ENCODE results near the gene NRG3.

NRG3 gene

DNA sequence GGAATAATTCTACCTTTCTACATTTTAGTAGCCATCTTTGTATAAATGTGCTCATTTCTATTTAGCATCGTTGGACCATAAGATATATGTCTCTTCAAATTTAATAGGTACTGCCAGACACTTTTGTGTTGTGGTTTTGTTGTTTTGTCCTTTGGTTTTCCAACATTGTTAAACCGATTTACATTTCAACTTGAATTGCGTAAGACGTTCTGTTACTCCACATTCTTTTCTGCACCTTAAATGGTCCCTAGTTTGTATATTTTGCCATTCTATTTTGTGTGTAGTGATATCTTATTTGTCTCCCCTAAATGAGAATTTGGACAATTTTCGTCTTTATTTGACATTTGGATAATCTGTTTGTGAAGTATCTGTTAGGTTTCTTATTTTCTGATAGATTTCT lies 1015.6 kb downstream of the NRG3 start:
- H3K27me3 ChIP-seq (ENCODE audit: control insufficient read depth, insufficient read depth, low read length), result no peaks in the 10 kb centered on the region
- H3K4me1 ChIP-seq (ENCODE audit: control insufficient read depth, low read depth, low read length), result peaks cover 3% of the 10 kb centered on the region
- no peak overlapping the region for H3K27ac ChIP-seq (ENCODE audit: low read length)
- H3K36me3 ChIP-seq (ENCODE audit: control insufficient read depth, low read depth, low read length), result no peaks in the 10 kb centered on the region
- no peak overlapping the region for H3K9ac ChIP-seq (ENCODE audit: low read length)
- H3K9me3 ChIP-seq (ENCODE audit: control insufficient read depth, low read depth, low read length), result no peaks in the 10 kb centered on the region
- no peak overlapping the region for H3K4me3 ChIP-seq (ENCODE audit: low read length)

DNA sequence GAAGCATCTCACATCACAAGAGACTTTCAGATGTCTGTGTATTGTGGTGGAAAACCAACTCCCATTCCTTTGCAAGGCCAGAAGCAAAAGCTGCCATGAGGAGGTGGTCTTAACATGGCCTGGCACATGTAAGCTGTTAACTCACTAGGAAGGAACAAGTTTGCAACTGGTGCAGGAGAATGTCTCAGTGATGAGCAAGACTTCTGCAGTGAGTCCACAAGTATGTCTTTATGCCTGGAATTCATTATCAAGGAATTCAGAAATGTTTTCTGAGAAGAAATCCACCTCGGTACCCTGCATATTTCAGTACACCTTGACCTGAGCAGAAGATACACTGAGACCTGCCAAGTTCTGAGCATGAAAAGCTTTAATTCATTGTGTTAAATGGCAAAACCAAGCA lies 1033.1 kb downstream of the NRG3 start:
- no peak overlapping the region for H3K27ac ChIP-seq (ENCODE audit: low read length)
- H3K36me3 ChIP-seq (ENCODE audit: control insufficient read depth, low read depth, low read length), result no peaks in the 10 kb centered on the region
- H3K4me3 ChIP-seq (ENCODE audit: low read length), result no peak overlapping the region
- H3K9ac ChIP-seq (ENCODE audit: low read length), result no peak overlapping the region
- no peaks in the 10 kb centered on the region for H3K9me3 ChIP-seq (ENCODE audit: control insufficient read depth, low read depth, low read length)
- no peaks in the 10 kb centered on the region for H3K4me1 ChIP-seq (ENCODE audit: control insufficient read depth, low read depth, low read length)
- H3K27me3 ChIP-seq (ENCODE audit: control insufficient read depth, insufficient read depth, low read length), result no peaks in the 10 kb centered on the region

DNA sequence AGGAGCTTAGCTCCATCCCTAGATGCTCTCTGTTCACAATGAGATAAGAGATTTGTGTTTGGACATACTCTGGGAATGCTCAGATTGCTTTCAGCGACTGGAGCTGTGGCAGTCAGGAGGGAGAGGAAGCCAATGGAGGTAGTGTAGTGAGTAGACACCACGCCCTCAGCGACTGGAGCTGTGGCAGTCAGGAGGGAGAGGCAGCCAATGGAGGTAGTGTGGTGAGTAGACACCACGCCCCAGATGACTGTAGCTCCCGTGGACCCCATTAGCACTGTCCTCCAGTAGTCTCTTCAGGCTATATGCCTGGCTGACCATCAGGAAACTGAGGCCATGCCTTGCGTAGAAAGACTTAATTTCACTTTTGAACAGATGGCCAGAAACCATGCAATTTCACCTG lies 1033.8 kb downstream of the NRG3 start:
- Histone ChIP-seq H3K4me1 (ENCODE audit: control insufficient read depth, low read depth, low read length) (no peaks in the 10 kb centered on the region), H3K27me3 (ENCODE audit: control insufficient read depth, insufficient read depth, low read length) (no peaks in the 10 kb centered on the region), H3K36me3 (ENCODE audit: control insufficient read depth, low read depth, low read length) (no peaks in the 10 kb centered on the region), H3K4me3 (ENCODE audit: low read length) (no peak overlapping the region), H3K9me3 (ENCODE audit: control insufficient read depth, low read depth, low read length) (no peaks in the 10 kb centered on the region), H3K9ac (ENCODE audit: low read length) (no peak overlapping the region), H3K27ac (ENCODE audit: low read length) (no peak overlapping the region)

DNA sequence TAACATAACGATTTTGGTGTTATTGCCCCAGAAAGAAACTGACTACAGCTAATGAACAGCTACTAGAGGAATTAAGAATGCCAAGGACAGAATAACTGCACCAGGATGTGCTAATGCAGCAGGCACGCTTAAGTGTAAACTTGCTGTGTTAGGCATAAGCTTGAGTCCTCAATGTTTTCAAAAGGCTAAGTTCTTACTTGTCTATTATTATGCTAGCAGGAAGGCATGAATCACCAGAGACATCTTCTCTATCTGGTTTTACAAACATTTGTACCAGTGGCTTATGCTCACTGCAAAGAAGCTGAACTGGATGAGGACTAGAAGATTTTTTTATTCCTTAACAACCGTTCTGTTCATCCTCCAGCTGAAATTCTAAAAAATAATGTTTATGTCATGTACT lies 1035.3 kb downstream of the NRG3 start:
- Histone ChIP-seq H3K27ac (ENCODE audit: low read length) (no peak overlapping the region), H3K9me3 (ENCODE audit: control insufficient read depth, low read depth, low read length) (no peaks in the 10 kb centered on the region), H3K36me3 (ENCODE audit: control insufficient read depth, low read depth, low read length) (no peaks in the 10 kb centered on the region), H3K4me1 (ENCODE audit: control insufficient read depth, low read depth, low read length) (no peaks in the 10 kb centered on the region), H3K9ac (ENCODE audit: low read length) (no peak overlapping the region), H3K4me3 (ENCODE audit: low read length) (no peak overlapping the region), H3K27me3 (ENCODE audit: control insufficient read depth, insufficient read depth, low read length) (no peaks in the 10 kb centered on the region)

DNA sequence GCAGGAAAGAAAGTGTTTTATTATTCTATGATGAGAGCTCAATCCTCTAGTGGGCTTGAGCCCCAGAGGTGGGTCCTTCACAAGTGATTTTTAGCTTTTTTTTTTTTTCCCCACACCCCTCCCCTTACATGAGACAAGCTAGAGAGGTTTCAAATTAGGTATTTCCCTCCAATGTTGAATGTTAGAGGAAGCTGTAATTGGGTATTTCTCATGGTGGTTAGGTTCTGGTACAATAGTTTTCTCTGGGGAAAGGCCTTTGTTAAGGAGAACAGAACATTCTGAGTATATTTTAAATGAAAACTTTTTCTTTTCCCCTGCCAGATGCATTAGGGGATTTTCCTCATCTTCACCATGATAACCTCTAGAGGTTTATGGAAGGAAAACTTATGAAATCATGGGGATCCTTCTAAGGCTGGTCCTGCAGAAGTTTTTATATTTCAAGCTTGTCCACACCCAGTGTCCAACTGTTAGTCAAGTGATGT lies 1039.7 kb downstream of the NRG3 start:
- Histone ChIP-seq H3K27me3 (ENCODE audit: control insufficient read depth, insufficient read depth, low read length) (no peaks in the 10 kb centered on the region), H3K9ac (ENCODE audit: low read length) (no peak overlapping the region), H3K4me3 (ENCODE audit: low read length) (no peak overlapping the region), H3K36me3 (ENCODE audit: control insufficient read depth, low read depth, low read length) (no peaks in the 10 kb centered on the region), H3K4me1 (ENCODE audit: control insufficient read depth, low read depth, low read length) (no peaks in the 10 kb centered on the region), H3K27ac (ENCODE audit: low read length) (no peak overlapping the region), H3K9me3 (ENCODE audit: control insufficient read depth, low read depth, low read length) (no peaks in the 10 kb centered on the region)

DNA sequence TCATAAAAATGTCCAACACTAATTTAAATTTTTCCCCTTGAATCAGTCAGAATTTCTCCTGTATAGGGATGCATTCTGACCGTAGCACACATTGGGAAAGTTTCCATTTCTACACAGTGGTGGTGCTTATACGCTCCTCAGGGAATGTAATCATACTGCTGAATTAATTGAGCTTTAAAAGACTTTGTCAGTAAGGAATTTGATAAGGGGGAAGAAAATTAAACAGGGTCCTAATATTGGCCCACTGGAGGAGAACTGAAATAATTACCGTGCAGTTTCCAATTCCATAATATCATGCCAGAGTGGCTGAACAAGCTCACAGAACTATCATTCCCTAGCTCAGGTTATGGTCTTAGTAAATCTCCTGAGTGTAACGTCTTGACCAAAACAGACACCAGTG lies 1041.9 kb downstream of the NRG3 start:
- Histone ChIP-seq H3K27ac (ENCODE audit: low read length) (no peak overlapping the region), H3K4me3 (ENCODE audit: low read length) (no peak overlapping the region), H3K27me3 (ENCODE audit: control insufficient read depth, insufficient read depth, low read length) (no peaks in the 10 kb centered on the region), H3K9ac (ENCODE audit: low read length) (no peak overlapping the region), H3K36me3 (ENCODE audit: control insufficient read depth, low read depth, low read length) (no peaks in the 10 kb centered on the region), H3K4me1 (ENCODE audit: control insufficient read depth, low read depth, low read length) (no peaks in the 10 kb centered on the region), H3K9me3 (ENCODE audit: control insufficient read depth, low read depth, low read length) (peaks cover 6% of the 10 kb centered on the region)

DNA sequence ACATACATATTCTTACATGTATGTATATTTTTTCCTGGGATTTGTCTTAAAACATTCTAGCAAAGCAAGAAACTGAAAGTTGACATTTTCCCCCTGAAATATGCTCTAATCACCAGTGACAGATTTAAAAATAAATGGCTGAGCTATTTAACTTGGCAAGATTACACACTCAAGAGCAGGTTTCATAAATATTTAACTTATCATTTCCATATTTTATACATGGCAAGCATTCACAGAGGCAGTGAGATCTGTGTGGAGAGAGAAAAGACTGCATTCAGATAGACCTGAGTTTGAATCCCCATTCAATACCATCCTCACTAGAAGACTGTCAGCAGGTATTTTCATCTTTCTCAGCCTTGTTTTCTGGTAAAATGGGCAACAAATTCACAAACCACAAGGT lies 1043.0 kb downstream of the NRG3 start:
- H3K27me3 ChIP-seq (ENCODE audit: control insufficient read depth, insufficient read depth, low read length), result no peaks in the 10 kb centered on the region
- H3K9ac ChIP-seq (ENCODE audit: low read length), result no peak overlapping the region
- H3K9me3 ChIP-seq (ENCODE audit: control insufficient read depth, low read depth, low read length), result peaks cover 6% of the 10 kb centered on the region
- H3K27ac ChIP-seq (ENCODE audit: low read length), result no peak overlapping the region
- no peak overlapping the region for H3K4me3 ChIP-seq (ENCODE audit: low read length)
- no peaks in the 10 kb centered on the region for H3K36me3 ChIP-seq (ENCODE audit: control insufficient read depth, low read depth, low read length)
- no peaks in the 10 kb centered on the region for H3K4me1 ChIP-seq (ENCODE audit: control insufficient read depth, low read depth, low read length)

DNA sequence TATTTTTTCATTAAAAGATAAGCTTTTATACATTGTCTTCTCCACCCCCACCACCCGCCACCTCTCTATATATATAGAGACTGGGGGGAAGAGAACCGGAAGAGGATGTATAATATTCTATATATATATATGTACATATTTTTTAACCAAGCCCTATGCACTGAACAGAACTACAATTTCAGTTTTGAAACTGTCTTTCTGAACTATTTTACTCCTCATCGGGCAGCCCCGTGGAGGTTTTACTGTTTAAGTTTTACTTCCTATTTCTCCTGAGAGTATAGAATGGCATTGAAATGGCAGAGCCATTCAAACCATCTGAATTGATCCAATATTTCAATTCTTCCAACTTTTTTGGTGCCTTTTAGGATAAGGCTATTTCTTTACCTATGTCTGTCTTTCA lies 1047.1 kb downstream of the NRG3 start:
- no peaks in the 10 kb centered on the region for H3K36me3 ChIP-seq (ENCODE audit: control insufficient read depth, low read depth, low read length)
- H3K27ac ChIP-seq (ENCODE audit: low read length), result no peak overlapping the region
- peaks cover 6% of the 10 kb centered on the region for H3K9me3 ChIP-seq (ENCODE audit: control insufficient read depth, low read depth, low read length)
- no peak overlapping the region for H3K4me3 ChIP-seq (ENCODE audit: low read length)
- no peaks in the 10 kb centered on the region for H3K4me1 ChIP-seq (ENCODE audit: control insufficient read depth, low read depth, low read length)
- no peaks in the 10 kb centered on the region for H3K27me3 ChIP-seq (ENCODE audit: control insufficient read depth, insufficient read depth, low read length)
- H3K9ac ChIP-seq (ENCODE audit: low read length), result no peak overlapping the region

DNA sequence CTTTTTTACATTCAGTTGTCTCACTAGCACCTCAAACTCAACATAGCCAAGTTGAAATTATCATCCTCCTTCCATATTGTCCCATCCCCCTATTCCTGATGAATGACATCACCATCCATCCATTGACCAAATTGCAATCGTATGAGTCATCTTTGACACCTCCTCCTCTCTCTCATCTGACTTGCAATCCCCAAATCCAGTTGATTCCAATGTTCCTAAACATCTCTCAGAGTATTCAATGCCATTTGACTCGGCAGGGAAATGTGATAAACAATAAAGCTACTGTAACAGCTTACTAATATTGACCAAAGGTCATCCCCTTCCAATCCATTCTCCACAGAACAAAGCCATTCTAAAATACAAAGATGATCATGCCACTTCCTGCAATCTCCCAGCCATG lies 1047.8 kb downstream of the NRG3 start:
- no peak overlapping the region for H3K27ac ChIP-seq (ENCODE audit: low read length)
- no peaks in the 10 kb centered on the region for H3K4me1 ChIP-seq (ENCODE audit: control insufficient read depth, low read depth, low read length)
- no peaks in the 10 kb centered on the region for H3K36me3 ChIP-seq (ENCODE audit: control insufficient read depth, low read depth, low read length)
- H3K9me3 ChIP-seq (ENCODE audit: control insufficient read depth, low read depth, low read length), result peaks cover 6% of the 10 kb centered on the region
- no peak overlapping the region for H3K9ac ChIP-seq (ENCODE audit: low read length)
- no peaks in the 10 kb centered on the region for H3K27me3 ChIP-seq (ENCODE audit: control insufficient read depth, insufficient read depth, low read length)
- no peak overlapping the region for H3K4me3 ChIP-seq (ENCODE audit: low read length)

DNA sequence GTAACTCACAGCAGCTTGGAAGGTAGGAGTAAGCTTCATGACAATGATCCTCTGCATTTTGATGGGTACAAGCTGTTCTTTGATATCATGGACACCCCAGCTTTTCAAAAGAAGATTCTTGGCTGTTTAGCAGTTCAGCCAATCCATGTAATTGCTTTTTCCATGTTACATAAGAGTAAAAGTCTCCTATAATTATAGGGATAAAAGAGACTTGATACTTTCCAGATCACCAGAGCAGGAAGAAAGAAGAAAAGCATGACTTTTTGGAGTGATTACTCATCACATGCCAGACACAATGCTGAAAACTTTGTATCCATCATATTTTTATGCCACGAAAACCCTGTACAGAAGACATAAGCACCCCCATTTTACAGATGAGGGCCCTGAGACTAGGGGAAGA lies 1049.7 kb downstream of the NRG3 start:
- H3K9ac ChIP-seq (ENCODE audit: low read length), result no peak overlapping the region
- H3K36me3 ChIP-seq (ENCODE audit: control insufficient read depth, low read depth, low read length), result no peaks in the 10 kb centered on the region
- H3K27ac ChIP-seq (ENCODE audit: low read length), result no peak overlapping the region
- no peaks in the 10 kb centered on the region for H3K27me3 ChIP-seq (ENCODE audit: control insufficient read depth, insufficient read depth, low read length)
- no peaks in the 10 kb centered on the region for H3K4me1 ChIP-seq (ENCODE audit: control insufficient read depth, low read depth, low read length)
- H3K4me3 ChIP-seq (ENCODE audit: low read length), result no peak overlapping the region
- peaks cover 6% of the 10 kb centered on the region for H3K9me3 ChIP-seq (ENCODE audit: control insufficient read depth, low read depth, low read length)

DNA sequence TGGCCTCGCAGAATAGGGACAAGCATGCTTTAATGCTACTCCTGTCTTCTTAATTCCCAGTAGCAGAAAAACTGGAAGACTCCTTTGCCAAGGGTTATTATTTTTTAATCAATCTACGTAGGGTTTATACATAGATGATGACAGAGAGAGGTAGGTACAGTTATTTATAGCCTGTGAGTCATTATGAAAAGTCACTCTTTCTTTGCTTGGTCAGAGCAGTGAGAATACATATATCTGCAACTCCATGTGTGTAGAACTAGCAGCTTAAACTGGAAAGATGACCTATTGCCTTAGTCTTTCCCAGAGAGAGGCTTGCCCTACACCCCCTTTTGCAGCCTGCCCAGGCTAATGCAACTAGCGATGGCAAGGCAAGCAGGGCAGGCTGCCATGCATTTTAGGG lies 1050.6 kb downstream of the NRG3 start:
- H3K9me3 ChIP-seq (ENCODE audit: control insufficient read depth, low read depth, low read length), result peaks cover 5% of the 10 kb centered on the region
- H3K27ac ChIP-seq (ENCODE audit: low read length), result no peak overlapping the region
- H3K4me1 ChIP-seq (ENCODE audit: control insufficient read depth, low read depth, low read length), result no peaks in the 10 kb centered on the region
- H3K36me3 ChIP-seq (ENCODE audit: control insufficient read depth, low read depth, low read length), result no peaks in the 10 kb centered on the region
- no peak overlapping the region for H3K9ac ChIP-seq (ENCODE audit: low read length)
- no peaks in the 10 kb centered on the region for H3K27me3 ChIP-seq (ENCODE audit: control insufficient read depth, insufficient read depth, low read length)
- H3K4me3 ChIP-seq (ENCODE audit: low read length), result no peak overlapping the region

DNA sequence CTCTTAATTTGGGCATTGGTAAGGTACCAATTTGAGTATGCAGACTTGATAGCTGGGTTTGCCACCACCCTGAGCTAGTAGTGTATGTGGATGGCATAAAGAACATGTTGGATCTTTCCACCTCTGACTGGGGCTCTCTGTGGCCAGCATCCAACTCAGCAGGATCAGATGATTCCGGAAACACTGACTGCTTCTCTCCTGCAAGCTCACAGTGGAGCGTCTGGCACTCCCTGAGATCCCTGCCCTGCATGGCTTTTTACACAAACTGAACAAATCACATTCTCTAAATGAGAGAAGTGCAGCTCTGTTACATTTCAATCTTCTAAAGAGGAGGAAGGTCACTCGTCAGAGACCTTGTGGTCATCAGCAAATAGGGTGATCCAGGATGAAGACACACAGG lies 1057.5 kb downstream of the NRG3 start:
- Histone ChIP-seq H3K27ac (ENCODE audit: low read length) (no peak overlapping the region), H3K9ac (ENCODE audit: low read length) (no peak overlapping the region), H3K9me3 (ENCODE audit: control insufficient read depth, low read depth, low read length) (no peaks in the 10 kb centered on the region), H3K36me3 (ENCODE audit: control insufficient read depth, low read depth, low read length) (no peaks in the 10 kb centered on the region), H3K4me3 (ENCODE audit: low read length) (no peak overlapping the region), H3K4me1 (ENCODE audit: control insufficient read depth, low read depth, low read length) (no peaks in the 10 kb centered on the region), H3K27me3 (ENCODE audit: control insufficient read depth, insufficient read depth, low read length) (no peaks in the 10 kb centered on the region)

Data from iPS-18a (cell line).